WTC11 (cell line): ENCODE measurements around the gene FAAH2. TPM values are rescaled to one million over a fixed set of nuclear protein-coding genes. Genes with fewer than 3 reads are reported as not detected.

Experiments used
- ATAC-seq: fragments of 200-7000 bp; cut with Tn5 transposase; 2 replicates; pipeline ENCODE4 v1.10.0; 2021; ENCODE audit warnings: mild to moderate bottlenecking, moderate library complexity
- Bru-seq: library from RNA; stranded (reverse); fragments of 400-500 nt; gene quantifications from one replicate; lab custom pipeline; 2021; lab: Mats Ljungman, UMichigan
- CTCF ChIA-PET: fragments of 300-600 bp; sonication (Branson Sonifier 250); formaldehyde crosslinking; loops from one replicate; lab custom pipeline; 2021; ENCODE audit warnings: antibody characterized with exemption; lab: Charles Lee
- POLR2A ChIA-PET: fragments of 350-600 bp; sonication (Branson Sonifier 250); formaldehyde crosslinking; loops from one replicate; lab custom pipeline; 2021; ENCODE audit warnings: antibody characterized with exemption; lab: Charles Lee
- DNase-seq: peaks from one replicate; pipeline ENCODE4 v3.0.0; 2021; ENCODE audit warnings: low spot score
- H3K27ac Mint-ChIP-seq: 2 replicates; pipeline ENCODE4 v1.8.0; 2021; ENCODE audit warnings: mixed read lengths
- H3K27me3 Mint-ChIP-seq: 2 replicates; pipeline ENCODE4 v1.8.0; 2021; ENCODE audit warnings: low read depth, mild to moderate bottlenecking, moderate library complexity, mixed read lengths
- H3K36me3 Mint-ChIP-seq: 2 replicates; pipeline ENCODE4 v1.8.0; 2021; ENCODE audit warnings: mixed read lengths
- H3K4me1 Mint-ChIP-seq: 2 replicates; pipeline ENCODE4 v1.8.0; 2022; ENCODE audit warnings: mixed read lengths
- H3K4me3 Mint-ChIP-seq: 2 replicates; pipeline ENCODE4 v1.8.0; 2021; ENCODE audit warnings: mild to moderate bottlenecking, moderate library complexity, mixed read lengths
- H3K9me3 Mint-ChIP-seq: 2 replicates; pipeline ENCODE4 v1.8.0; 2021; ENCODE audit warnings: mixed read lengths
- AR ChIP-seq: fragments of 250-450 bp; sonication (Bioruptor Pico); IDR thresholded peaks from 2 replicates; pipeline ENCODE4 v1.9.0; 2021; ENCODE audit warnings: mild to moderate bottlenecking
- E2F1 ChIP-seq: sonication (generic); formaldehyde crosslinking; IDR thresholded peaks from 2 replicates; pipeline ENCODE4 v1.8.0; 2022; ENCODE audit warnings: mild to moderate bottlenecking, missing genetic modification reagents
- GABPB1 ChIP-seq: sonication (generic); formaldehyde crosslinking; IDR thresholded peaks from 2 replicates; pipeline ENCODE4 v1.8.1; 2023; ENCODE audit warnings: mild to moderate bottlenecking, missing genetic modification reagents
- GTF2I ChIP-seq: fragments of 250-450 bp; sonication (Bioruptor Pico); conservative IDR thresholded peaks from 2 replicates; pipeline ENCODE4 v1.4.0; 2021; ENCODE audit warnings: mild to moderate bottlenecking
- NFYB ChIP-seq: sonication (generic); formaldehyde crosslinking; conservative IDR thresholded peaks from 2 replicates; pipeline ENCODE4 v1.8.0; 2022; ENCODE audit warnings: low read depth, missing genetic modification reagents
- PRRX2 ChIP-seq: fragments of 250-450 bp; sonication (Bioruptor Pico); IDR thresholded peaks from 2 replicates; pipeline ENCODE4 v1.8.0; 2021; ENCODE audit warnings: mild to moderate bottlenecking
- SMAD4 ChIP-seq: sonication (generic); formaldehyde crosslinking; IDR thresholded peaks from 2 replicates; pipeline ENCODE4 v1.8.0; 2022; ENCODE audit warnings: mild to moderate bottlenecking, missing genetic modification reagents
- TP53 ChIP-seq: sonication (generic); formaldehyde crosslinking; IDR thresholded peaks from 2 replicates; pipeline ENCODE4 v1.8.1; 2023; ENCODE audit warnings: mild to moderate bottlenecking, missing genetic modification reagents
- ZNF138 ChIP-seq: sonication (generic); formaldehyde crosslinking; conservative IDR thresholded peaks from 2 replicates; pipeline ENCODE4 v1.8.1; 2022; ENCODE audit warnings: mild to moderate bottlenecking, moderate library complexity, missing genetic modification reagents
- ZNF232 ChIP-seq: sonication (generic); formaldehyde crosslinking; IDR thresholded peaks from 2 replicates; pipeline ENCODE4 v1.8.0; 2022; ENCODE audit warnings: mild to moderate bottlenecking, missing genetic modification reagents
- ZNF317 ChIP-seq: sonication (generic); formaldehyde crosslinking; IDR thresholded peaks from 2 replicates; pipeline ENCODE4 v1.8.1; 2023; ENCODE audit warnings: low read depth, mild to moderate bottlenecking, moderate library complexity, missing genetic modification reagents, borderline replicate concordance
- ZSCAN18 ChIP-seq: fragments of 250-450 bp; sonication (Bioruptor Pico); IDR thresholded peaks from 2 replicates; pipeline ENCODE4 v2.1.2; 2022; ENCODE audit warnings: mild to moderate bottlenecking, moderate library complexity
- long read RNA-seq, 3 experiments: library from RNA in 1 of 3; library from capped mRNA in 1 of 3; library from polyadenylated mRNA in 1 of 3; unstranded in 2 of 3; stranded (forward) in 1 of 3; transcript quantifications; one replicate each; pipeline ENCODE4 v2.0.0, GENCODE V29; 2021
- total RNA-seq: library from RNA; stranded (reverse); gene quantifications from 3 replicates; pipeline ENCODE4 v1.2.3, GENCODE V29; 2021
- TF ChIP-seq, protein P1 (sequence below): fragments of 250-450 bp; sonication (Bioruptor Pico); conservative IDR thresholded peaks from 2 replicates; pipeline ENCODE4 v1.9.0; 2021; ENCODE audit warnings: mild to moderate bottlenecking

The FAAH2 gene
- total RNA-seq: 5.0 to 6.6 TPM (median 6.5 TPM) in 3 replicates
- Bru-seq, nascent RNA: percentile 60 among the genes with signal in this experiment
- long read RNA-seq, experiment 1, partial matches to known transcripts: 3 of 16 reads
- long read RNA-seq, experiment 1, other reads (novel, unspliced or antisense): 9 of 16 reads
- long read RNA-seq, experiment 2, partial matches to known transcripts: 4 of 13 reads
- long read RNA-seq, experiment 2, other reads (novel, unspliced or antisense): 7 of 13 reads
- long read RNA-seq, experiment 3, transcript FAAH2-201 (11 exons, 1,983 nt): major isoform, 10 of 25 reads
- long read RNA-seq, experiment 3, partial matches to known transcripts: 2 of 25 reads
- long read RNA-seq, experiment 3, other reads (novel, unspliced or antisense): 13 of 25 reads

- POLR2A ChIA-PET: interaction anchor here (1.2 kb wide), 1 partner anchor 120 kb away, joined by 4 read pairs; no protein-coding TSS in a partner anchor
- H3K36me3 Mint-ChIP-seq: no peaks in the 10 kb centered on the region
- TF ChIP-seq ZNF317 (CRISPR knock-in tag) (no peak), GABPB1 (CRISPR knock-in tag) (peak; percentile 63), ZSCAN18 (CRISPR knock-in tag) (no peak), GTF2I (CRISPR knock-in tag) (no peak), PRRX2 (CRISPR knock-in tag) (no peak)
- ATAC-seq: peak; percentile 92
- no peaks in the 10 kb centered on the region for H3K9me3 Mint-ChIP-seq
- CTCF ChIA-PET: interaction anchor here (1.8 kb wide), 1 partner anchor 118 kb away, joined by 4 read pairs; no protein-coding TSS in a partner anchor
- H3K4me3 Mint-ChIP-seq: peak within 1 kb of the TSS; percentile 83
- H3K4me1 Mint-ChIP-seq: peaks cover 8% of the 10 kb centered on the region
- DNase-seq: peak; percentile 44
- peak within 1 kb of the TSS; percentile 78 for H3K27ac Mint-ChIP-seq
- H3K27me3 Mint-ChIP-seq: 0 out of 2 replicates have a peak, but pooled peaks cover 3% of the 10 kb centered on the region
Observed at GRCh38 chrX:57286507-57287251, at the start of gene FAAH2. Gene FAAH2, plus strand, starts transcription at chrX:57286706. Its CDS starts 120 bp downstream, at chrX:57286826.

GRCh38 chrX:57241967-57242366 lies 44.5 kb upstream of the FAAH2 start:
- H3K27ac Mint-ChIP-seq: no peak overlapping the region
- no peaks in the 10 kb centered on the region for H3K4me1 Mint-ChIP-seq
- POLR2A ChIA-PET: no interaction called here
- no peak overlapping the region for H3K4me3 Mint-ChIP-seq
- no peak for DNase-seq
- TF ChIP-seq, protein P1, sequence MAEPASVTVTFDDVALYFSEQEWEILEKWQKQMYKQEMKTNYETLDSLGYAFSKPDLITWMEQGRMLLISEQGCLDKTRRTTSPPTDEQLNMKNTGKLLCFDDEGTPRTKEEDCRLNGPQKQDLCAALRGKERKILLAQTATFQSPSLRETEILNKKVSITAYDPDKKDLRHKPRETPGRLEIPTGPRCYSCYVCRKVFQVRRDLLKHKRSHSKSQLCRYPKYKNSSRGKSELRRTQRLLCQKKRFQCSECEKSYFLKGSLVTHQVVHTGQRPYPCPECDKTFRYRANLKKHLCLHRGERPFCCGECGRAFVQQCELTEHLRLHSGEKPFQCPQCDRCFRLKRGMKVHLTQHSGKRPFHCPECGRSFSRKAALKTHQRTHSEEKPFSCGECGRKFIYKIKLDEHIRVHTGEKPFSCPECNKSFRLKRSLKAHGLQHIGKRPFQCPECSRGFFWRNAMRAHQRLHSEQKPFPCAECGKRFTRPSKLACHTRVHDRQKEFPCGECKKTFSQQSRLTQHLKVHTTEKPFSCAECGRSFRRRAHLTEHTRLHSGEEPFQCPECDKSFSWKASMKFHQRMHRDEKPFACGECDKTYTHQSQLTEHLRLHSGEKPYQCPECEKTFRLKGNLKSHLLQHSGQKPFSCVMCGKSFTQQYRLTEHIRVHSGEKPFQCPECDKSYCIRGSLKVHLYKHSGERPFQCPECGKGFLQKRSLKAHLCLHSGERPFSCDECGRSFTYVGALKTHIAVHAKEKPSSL (CRISPR knock-in tag): no peak
- no peak for TF ChIP-seq AR
- TF ChIP-seq ZNF138 (CRISPR knock-in tag): no peak
- no peak for TF ChIP-seq ZNF232 (CRISPR knock-in tag)
- no peak for TF ChIP-seq SMAD4 (CRISPR knock-in tag)
- TF ChIP-seq NFYB: no peak
- no peak for TF ChIP-seq TP53 (CRISPR knock-in tag)
- no peak for TF ChIP-seq E2F1 (CRISPR knock-in tag)
- no peak for ATAC-seq
- peaks cover 18% of the 10 kb centered on the region for H3K36me3 Mint-ChIP-seq
- CTCF ChIA-PET: no interaction called here
- H3K27me3 Mint-ChIP-seq: peaks cover 2% of the 10 kb centered on the region; the same call in 1 of the 2 replicates
- peaks cover 29% of the 10 kb centered on the region for H3K9me3 Mint-ChIP-seq
